H9 (cell line): Measurements from ENCODE around the gene LTF. TPM values are rescaled to one million over a fixed set of nuclear protein-coding genes. Genes with fewer than 3 reads are reported as not detected.

Source experiments
- DNase-seq: peaks from one replicate; pipeline ENCODE4 v3.0.0-alpha.2; 2017
- H2AFZ ChIP-seq: one replicate; pipeline ENCODE4 v1.6.1; 2013; ENCODE audit warnings: mild to moderate bottlenecking, low read length, control low read depth, moderate library complexity
- H2AK5ac ChIP-seq: 2 replicates; pipeline ENCODE4 v1.6.1; 2013; ENCODE audit warnings: low read length, control low read depth, mixed read lengths; ENCODE audit not compliant: insufficient read length
- H2BK120ac ChIP-seq: one replicate; pipeline ENCODE4 v1.6.1; 2013; ENCODE audit warnings: low read depth, mild to moderate bottlenecking, low read length, control low read depth, inconsistent platforms; ENCODE audit not compliant: poor library complexity, severe bottlenecking
- H2BK12ac ChIP-seq: 2 replicates; pipeline ENCODE4 v1.6.1; 2013; ENCODE audit warnings: low read length, control low read depth, mixed read lengths, low read depth; ENCODE audit not compliant: insufficient read length
- H2BK15ac ChIP-seq: 2 replicates; pipeline ENCODE4 v1.6.1; 2013; ENCODE audit warnings: low read depth, low read length, control low read depth
- H2BK20ac ChIP-seq: one replicate; pipeline ENCODE4 v1.6.1; 2013; ENCODE audit warnings: low read depth, mild to moderate bottlenecking, low read length, control low read depth, inconsistent platforms; ENCODE audit not compliant: poor library complexity, severe bottlenecking
- H2BK5ac ChIP-seq: 2 replicates; pipeline ENCODE4 v1.6.1; 2013; ENCODE audit warnings: low read length, control low read depth, mixed read lengths; ENCODE audit not compliant: insufficient read length
- H3K14ac ChIP-seq: 2 replicates; pipeline ENCODE4 v1.6.1; 2013; ENCODE audit warnings: low read length, control low read depth; ENCODE audit not compliant: insufficient read depth
- H3K18ac ChIP-seq: 2 replicates; pipeline ENCODE4 v1.6.1; 2013; ENCODE audit warnings: low read depth, mild to moderate bottlenecking, mixed read lengths, low read length, control low read depth; ENCODE audit not compliant: insufficient read length
- H3K23ac ChIP-seq: 2 replicates; pipeline ENCODE4 v1.6.1; 2013; ENCODE audit warnings: low read length, control low read depth, mixed read lengths, low read depth; ENCODE audit not compliant: insufficient read length
- H3K23me2 ChIP-seq: 2 replicates; pipeline ENCODE4 v1.6.1; 2013; ENCODE audit warnings: low read depth, mild to moderate bottlenecking, mixed read lengths, low read length, control low read depth; ENCODE audit not compliant: insufficient read length, poor library complexity, severe bottlenecking
- H3K27ac ChIP-seq: 2 replicates; pipeline ENCODE4 v1.5.1; 2013; ENCODE audit warnings: low read length, control low read depth, mixed read lengths, low read depth; ENCODE audit not compliant: insufficient read length
- H3K27me3 ChIP-seq: 2 replicates; pipeline ENCODE4 v1.6.1; 2013; ENCODE audit warnings: low read length, control low read depth, inconsistent platforms; ENCODE audit not compliant: insufficient read depth
- H3K4ac ChIP-seq: 2 replicates; pipeline ENCODE4 v1.6.1; 2013; ENCODE audit warnings: low read depth, mild to moderate bottlenecking, control low read depth, inconsistent platforms, low read length, moderate library complexity
- H3K4me1 ChIP-seq: 2 replicates; pipeline ENCODE4 v1.6.1; 2013; ENCODE audit warnings: low read length, control low read depth, inconsistent platforms; ENCODE audit not compliant: insufficient read depth
- H3K4me2 ChIP-seq: 2 replicates; pipeline ENCODE4 v1.6.1; 2013; ENCODE audit warnings: low read length, control low read depth, mixed read lengths; ENCODE audit not compliant: insufficient read length, insufficient read depth
- H3K56ac ChIP-seq: 2 replicates; pipeline ENCODE4 v1.6.1; 2013; ENCODE audit warnings: low read depth, mild to moderate bottlenecking, mixed read lengths, low read length, control low read depth; ENCODE audit not compliant: insufficient read length
- H3K79me1 ChIP-seq: 2 replicates; pipeline ENCODE4 v1.6.1; 2013; ENCODE audit warnings: low read depth, mild to moderate bottlenecking, moderate library complexity, low read length, control low read depth, inconsistent platforms; ENCODE audit not compliant: insufficient read depth, poor library complexity, severe bottlenecking
- H3K79me2 ChIP-seq: 2 replicates; pipeline ENCODE4 v1.6.1; 2013; ENCODE audit warnings: low read length, control low read depth, inconsistent platforms; ENCODE audit not compliant: insufficient read depth
- H3K9ac ChIP-seq: 2 replicates; pipeline ENCODE4 v1.6.1; 2013; ENCODE audit warnings: low read length, control low read depth, mixed read lengths; ENCODE audit not compliant: insufficient read length; ENCODE audit errors: extremely low read depth
- H3K9me3 ChIP-seq: one replicate; pipeline ENCODE4 v1.6.1; 2013; ENCODE audit warnings: low read depth, low read length, inconsistent platforms; ENCODE audit not compliant: control insufficient read depth
- H3T11ph ChIP-seq: one replicate; pipeline ENCODE4 v1.6.1; 2013; ENCODE audit warnings: mild to moderate bottlenecking, low read length, control low read depth, inconsistent platforms
- H4K20me1 ChIP-seq: one replicate; pipeline ENCODE4 v1.6.1; 2013; ENCODE audit not compliant: control insufficient read depth, insufficient read length, insufficient read depth
- H4K5ac ChIP-seq: 2 replicates; pipeline ENCODE4 v1.6.1; 2013; ENCODE audit warnings: low read depth, mild to moderate bottlenecking, mixed read lengths, low read length, control low read depth; ENCODE audit not compliant: insufficient read length
- H4K8ac ChIP-seq: replicated peaks from 2 replicates; pipeline ENCODE4 v1.6.1; 2013; ENCODE audit warnings: low read length, control low read depth, mixed read lengths, low read depth; ENCODE audit not compliant: insufficient read length
- H4K91ac ChIP-seq: 2 replicates; pipeline ENCODE4 v1.6.1; 2013; ENCODE audit warnings: low read depth, mild to moderate bottlenecking, moderate library complexity, mixed read lengths, low read length, control low read depth; ENCODE audit not compliant: insufficient read length
- H3K27ac Mint-ChIP-seq, 3 experiments: 2 replicates in 2 of 3; 3 replicates in 1 of 3; pipeline ENCODE4 v1.8.0; 2020 to 2021; ENCODE audit warnings: mixed read lengths in 3 of 3, mild to moderate bottlenecking in 1 of 3, moderate library complexity in 1 of 3
- H3K27me3 Mint-ChIP-seq: 2 replicates; pipeline ENCODE4 v1.8.0; 2021; ENCODE audit warnings: low read depth, mild to moderate bottlenecking, moderate library complexity, mixed read lengths
- H3K36me3 Mint-ChIP-seq, 3 experiments: 2 replicates in 2 of 3; 3 replicates in 1 of 3; pipeline ENCODE4 v1.8.0; 2020 to 2021; ENCODE audit warnings: low read depth in 3 of 3, mixed read lengths in 3 of 3; ENCODE audit not compliant: insufficient read depth in 1 of 3
- H3K4me1 Mint-ChIP-seq, 2 experiments: 2 replicates each; pipeline ENCODE4 v1.8.0; 2020; ENCODE audit warnings: mixed read lengths in 2 of 2
- H3K4me3 Mint-ChIP-seq, 2 experiments: 2 replicates in 1 of 2; 3 replicates in 1 of 2; pipeline ENCODE4 v1.8.0; 2020 to 2021; ENCODE audit warnings: mild to moderate bottlenecking in 2 of 2, mixed read lengths in 2 of 2, moderate library complexity in 1 of 2
- H3K9me3 Mint-ChIP-seq, 2 experiments: 2 replicates in 1 of 2; 3 replicates in 1 of 2; pipeline ENCODE4 v1.8.0; 2020; ENCODE audit warnings: mild to moderate bottlenecking in 2 of 2, mixed read lengths in 2 of 2, moderate library complexity in 1 of 2
- WGBS: extraction: QIAGEN DNeasy Blood & Tissue Kit; methylation state at CpG from one replicate; pipeline ENCODE4 v1.1.7; 2013; ENCODE audit warnings: missing lambda C conversion rate, low lambda C conversion rate, mixed read lengths; ENCODE audit not compliant: insufficient read length; ENCODE audit errors: extremely low coverage; 5-methylcytosine and 5-hydroxymethylcytosine counted together
- total RNA-seq: library from RNA; stranded (reverse); gene quantifications from 2 replicates; pipeline ENCODE4 v1.2.1, GENCODE V29; 2021
- TF ChIP-seq, protein P1 (sequence below): fragments of 200-600 bp; sonication (generic); conservative IDR thresholded peaks from 3 replicates; pipeline ENCODE4 v1.8.0; 2021; ENCODE audit warnings: antibody characterized with exemption, mild to moderate bottlenecking

The LTF gene
- total RNA-seq, 1 experiment from 2014 or later, result not detected

DNA sequence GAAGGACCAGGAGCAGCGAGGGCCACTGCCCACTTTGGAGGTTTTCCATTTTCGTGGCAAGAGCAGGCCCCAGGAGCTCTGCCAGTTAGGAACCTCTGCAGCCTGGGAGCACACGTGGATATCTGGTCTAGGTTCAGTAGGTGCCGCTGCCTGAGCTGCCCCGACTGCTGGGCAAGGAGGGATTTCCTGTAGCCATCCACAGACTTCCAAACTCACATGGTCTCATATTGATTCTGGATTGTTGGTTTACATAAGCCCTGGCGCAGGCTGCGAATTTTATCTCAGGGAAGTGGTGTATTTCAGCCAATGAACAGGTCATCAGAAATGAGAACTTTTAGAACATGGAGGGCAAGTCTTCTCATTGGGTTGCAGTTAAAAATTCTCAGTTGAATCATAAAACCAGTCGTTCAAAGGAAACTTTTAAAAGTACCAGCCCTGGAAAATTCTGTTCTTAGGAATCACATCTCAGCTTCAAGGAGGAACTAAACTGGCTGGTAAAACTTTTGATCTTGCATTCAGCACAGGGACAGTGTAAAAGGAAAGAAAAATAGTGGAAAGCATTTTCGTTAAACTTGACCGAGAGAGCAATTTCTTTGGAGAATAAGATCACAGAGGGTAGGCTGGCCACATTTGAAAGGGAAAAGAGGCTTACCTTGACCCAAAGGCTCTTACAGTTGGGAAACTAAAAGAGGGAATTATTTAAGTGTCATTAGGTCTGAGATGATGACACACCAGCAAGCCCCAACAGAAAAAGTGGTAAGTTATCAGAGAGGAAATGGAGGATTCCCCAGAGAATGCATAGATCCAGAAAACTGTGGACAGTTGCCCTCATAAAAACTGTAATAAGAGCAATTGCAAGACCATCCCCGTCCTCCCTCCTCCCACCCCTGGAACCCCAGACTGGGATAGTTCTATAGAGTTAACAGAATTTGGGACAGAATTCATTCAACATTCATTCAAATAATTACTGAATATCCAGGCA, 26.7 kb upstream of the LTF start:
- Mint-ChIP-seq H3K4me1 (peaks cover 28 to 30% of the 10 kb centered on the region in 2 experiments), H3K9me3 (peaks cover 14 to 15% of the 10 kb centered on the region in 2 experiments), H3K27ac (no peak overlapping the region), H3K36me3 (peaks cover 8 to 16% (median 10%) of the 10 kb centered on the region in 3 experiments), H3K27me3 (peaks cover 6% of the 10 kb centered on the region; the same call in 1 of the 2 replicates), H3K4me3 (no peak overlapping the region)
- Histone ChIP-seq H3K4ac (no peak overlapping the region), H4K20me1 (no peaks in the 10 kb centered on the region), H2BK12ac (no peak overlapping the region), H3K18ac (no peak overlapping the region), H2AK5ac (no peak overlapping the region), H4K8ac (no peak overlapping the region), H3K4me1 (no peaks in the 10 kb centered on the region), H3K9ac (no peak overlapping the region), H4K91ac (no peak overlapping the region), H2AFZ (no peak overlapping the region), H3K79me2 (no peaks in the 10 kb centered on the region), H2BK120ac (no peak overlapping the region), H3K79me1 (no peaks in the 10 kb centered on the region), H3K9me3 (no peaks in the 10 kb centered on the region), H3T11ph (no peak overlapping the region), H2BK15ac (no peak overlapping the region), H3K56ac (no peak overlapping the region), H3K23ac (no peak overlapping the region), H3K27ac (no peak overlapping the region), H4K5ac (no peak overlapping the region), H3K23me2 (no peaks in the 10 kb centered on the region), H3K27me3 (no peaks in the 10 kb centered on the region; the same call in 1 of the 2 replicates), H2BK5ac (no peak overlapping the region), H3K4me2 (no peak overlapping the region), H3K14ac (no peak overlapping the region), H2BK20ac (no peak overlapping the region)
- no CpG with 5 or more reads among the region's 11 CpGs for WGBS
- TF ChIP-seq, protein P1, sequence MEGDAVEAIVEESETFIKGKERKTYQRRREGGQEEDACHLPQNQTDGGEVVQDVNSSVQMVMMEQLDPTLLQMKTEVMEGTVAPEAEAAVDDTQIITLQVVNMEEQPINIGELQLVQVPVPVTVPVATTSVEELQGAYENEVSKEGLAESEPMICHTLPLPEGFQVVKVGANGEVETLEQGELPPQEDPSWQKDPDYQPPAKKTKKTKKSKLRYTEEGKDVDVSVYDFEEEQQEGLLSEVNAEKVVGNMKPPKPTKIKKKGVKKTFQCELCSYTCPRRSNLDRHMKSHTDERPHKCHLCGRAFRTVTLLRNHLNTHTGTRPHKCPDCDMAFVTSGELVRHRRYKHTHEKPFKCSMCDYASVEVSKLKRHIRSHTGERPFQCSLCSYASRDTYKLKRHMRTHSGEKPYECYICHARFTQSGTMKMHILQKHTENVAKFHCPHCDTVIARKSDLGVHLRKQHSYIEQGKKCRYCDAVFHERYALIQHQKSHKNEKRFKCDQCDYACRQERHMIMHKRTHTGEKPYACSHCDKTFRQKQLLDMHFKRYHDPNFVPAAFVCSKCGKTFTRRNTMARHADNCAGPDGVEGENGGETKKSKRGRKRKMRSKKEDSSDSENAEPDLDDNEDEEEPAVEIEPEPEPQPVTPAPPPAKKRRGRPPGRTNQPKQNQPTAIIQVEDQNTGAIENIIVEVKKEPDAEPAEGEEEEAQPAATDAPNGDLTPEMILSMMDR, result no peak
- DNase-seq, result no peak
